DMS53 (cell line): ENCODE measurements around the gene CCNG1.

Experiments used
- DNase-seq: peaks from one replicate; lab custom pipeline; 2025; lab: John Stamatoyannopoulos, UW

Gene CCNG1

GRCh38 chr5:163489745-163490075 lies 52.3 kb downstream of the CCNG1 start:
- no peak for DNase-seq
